Activated CD8-positive, alpha-beta memory T cell treated with anti-CD3 and anti-CD28 coated beads, Interleukin-2, amount 50 U/mL, for 1 hour (primary cell): ENCODE data around the gene DSN1.
"Not testable (repeated sequence)": the region's sequence is repeated elsewhere in the genome, so short reads cannot be mapped to it uniquely, and the experiment has no call there.

Experiments used
- DNase-seq: peaks from one replicate; pipeline ENCODE4 v3.0.0-alpha.2; 2020; ENCODE audit errors: extremely low read depth

Gene DSN1

GRCh38 chr20:36773597-36774390, at the start of gene DSN1:
TSS of gene DSN1 (minus strand) at chr20:36773763. CDS start at chr20:36771458, 2,305 bp downstream.
- peak; percentile 86 for DNase-seq

GRCh38 chr20:36823121-36823520, 49.6 kb upstream of the DSN1 start:
- DNase-seq: no peak

GRCh38 chr20:36821964-36822437, 48.4 kb upstream of the DSN1 start:
- no peak for DNase-seq

- no peak for DNase-seq
Observed at GRCh38 chr20:36820928-36821327, 47.4 kb upstream of the DSN1 start.

- DNase-seq: no peak
Observed at GRCh38 chr20:36820073-36820472, 46.5 kb upstream of the DSN1 start.

GRCh38 chr20:36819659-36820058, 46.1 kb upstream of the DSN1 start:
- no peak for DNase-seq

GRCh38 chr20:36818861-36819260, 45.3 kb upstream of the DSN1 start:
- DNase-seq: no peak

- DNase-seq: no peak
Observed at GRCh38 chr20:36818185-36818584, 44.6 kb upstream of the DSN1 start.

GRCh38 chr20:36817496-36817895, 43.9 kb upstream of the DSN1 start:
- no peak for DNase-seq

- no peak for DNase-seq
Observed at GRCh38 chr20:36815454-36816091, 42.0 kb upstream of the DSN1 start.

GRCh38 chr20:36812594-36813463, 39.3 kb upstream of the DSN1 start:
- DNase-seq: no peak

GRCh38 chr20:36808317-36809257, 35.0 kb upstream of the DSN1 start:
- peak; percentile 18 for DNase-seq

- no peak for DNase-seq
Observed at GRCh38 chr20:36806049-36806448, 32.5 kb upstream of the DSN1 start.

- DNase-seq: no peak
Observed at GRCh38 chr20:36805396-36805795, 31.8 kb upstream of the DSN1 start.

- DNase-seq: no peak
Observed at GRCh38 chr20:36804425-36804824, 30.9 kb upstream of the DSN1 start.

- no peak for DNase-seq
Observed at GRCh38 chr20:36802326-36803222, 29.0 kb upstream of the DSN1 start.

- no peak for DNase-seq
Observed at GRCh38 chr20:36800410-36800809, 26.8 kb upstream of the DSN1 start.

- not testable (repeated sequence) for DNase-seq
Observed at GRCh38 chr20:36799313-36799712, 25.8 kb upstream of the DSN1 start.

- DNase-seq: no peak
Observed at GRCh38 chr20:36796875-36797274, 23.3 kb upstream of the DSN1 start.

- DNase-seq: no peak
Observed at GRCh38 chr20:36796117-36796516, 22.6 kb upstream of the DSN1 start.
